DOHH2 (cell line): ENCODE measurements around the gene TXNRD2.

Experiments
- EZH2phosphoT487 ChIP-seq: fragments of 200-600 bp; sonication (generic); IDR thresholded peaks from 2 replicates; pipeline ENCODE4 v1.6.1; 2017; ENCODE audit warnings: borderline replicate concordance, mild to moderate bottlenecking, antibody characterized with exemption, low read length, moderate library complexity, mixed read lengths
- TF ChIP-seq, protein P1 (sequence below): fragments of 200-600 bp; sonication (generic); IDR thresholded peaks from one replicate; pipeline ENCODE4 v1.5.1; 2014; ENCODE audit warnings: antibody characterized with exemption, mild to moderate bottlenecking, low read depth, low read length; ENCODE audit not compliant: poor library complexity, severe bottlenecking

DNA sequence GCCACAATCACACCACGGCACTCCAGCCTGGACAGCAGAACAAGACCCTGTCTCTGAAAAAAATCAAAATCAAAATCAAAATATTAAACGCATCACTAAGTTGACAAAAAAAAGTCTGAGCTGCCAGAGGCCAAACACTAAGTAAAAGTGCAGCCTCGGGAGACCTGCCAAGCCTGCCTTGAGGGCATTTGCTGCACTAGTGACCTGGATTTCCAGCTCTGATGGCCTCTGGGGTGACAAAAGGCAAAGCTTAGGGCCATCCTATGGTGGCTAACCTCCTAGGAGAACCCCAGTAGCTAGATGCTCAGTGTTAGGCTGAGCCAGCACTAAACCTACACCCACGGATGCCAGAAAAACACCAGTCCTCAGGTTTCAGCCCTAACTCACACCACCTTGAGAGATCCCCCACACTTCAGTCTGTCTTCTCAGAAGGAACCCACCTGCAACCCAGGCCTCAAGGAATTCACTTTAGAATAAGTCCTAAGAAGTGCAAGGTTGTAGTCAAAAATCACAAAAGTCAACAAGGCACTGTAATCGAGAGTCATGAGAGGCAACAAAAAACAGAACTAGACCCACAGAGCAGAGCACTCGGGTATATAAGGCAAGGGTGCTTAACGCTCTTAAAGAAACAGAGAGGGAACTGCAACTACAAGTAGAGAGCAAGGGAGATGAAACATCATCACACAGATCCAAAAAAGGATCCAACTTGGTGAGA is 115.6 kb downstream of the TXNRD2 start:
- TF ChIP-seq, protein P1, sequence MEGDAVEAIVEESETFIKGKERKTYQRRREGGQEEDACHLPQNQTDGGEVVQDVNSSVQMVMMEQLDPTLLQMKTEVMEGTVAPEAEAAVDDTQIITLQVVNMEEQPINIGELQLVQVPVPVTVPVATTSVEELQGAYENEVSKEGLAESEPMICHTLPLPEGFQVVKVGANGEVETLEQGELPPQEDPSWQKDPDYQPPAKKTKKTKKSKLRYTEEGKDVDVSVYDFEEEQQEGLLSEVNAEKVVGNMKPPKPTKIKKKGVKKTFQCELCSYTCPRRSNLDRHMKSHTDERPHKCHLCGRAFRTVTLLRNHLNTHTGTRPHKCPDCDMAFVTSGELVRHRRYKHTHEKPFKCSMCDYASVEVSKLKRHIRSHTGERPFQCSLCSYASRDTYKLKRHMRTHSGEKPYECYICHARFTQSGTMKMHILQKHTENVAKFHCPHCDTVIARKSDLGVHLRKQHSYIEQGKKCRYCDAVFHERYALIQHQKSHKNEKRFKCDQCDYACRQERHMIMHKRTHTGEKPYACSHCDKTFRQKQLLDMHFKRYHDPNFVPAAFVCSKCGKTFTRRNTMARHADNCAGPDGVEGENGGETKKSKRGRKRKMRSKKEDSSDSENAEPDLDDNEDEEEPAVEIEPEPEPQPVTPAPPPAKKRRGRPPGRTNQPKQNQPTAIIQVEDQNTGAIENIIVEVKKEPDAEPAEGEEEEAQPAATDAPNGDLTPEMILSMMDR = no peak
- no peak for TF ChIP-seq EZH2phosphoT487
